Prostate gland (tissue), 2 donors: ENCODE results near the gene HYAL2. TPM values are rescaled to one million over a fixed set of nuclear protein-coding genes. Genes with fewer than 3 reads are reported as not detected.

ENCODE experiments used
- DNase-seq: peaks from one replicate; pipeline ENCODE4 v3.0.0-alpha.2; 2019; ENCODE audit warnings: low spot score
- H3K27ac ChIP-seq, 2 donors: fragments of 200-600 bp; sonication (generic); 2 replicates each; pipeline ENCODE4 v1.5.1; 2017 to 2019
- H3K27me3 ChIP-seq: fragments of 200-600 bp; sonication (generic); replicated peaks from 2 replicates; pipeline ENCODE4 v1.5.1; 2019; ENCODE audit not compliant: insufficient read depth
- H3K36me3 ChIP-seq, 2 donors: fragments of 200-600 bp; sonication (generic); 1 replicate in 1 of 2; 2 replicates in 1 of 2; pipeline versions ENCODE4 v1.5.1 to v1.8.1; 2017 to 2019
- H3K4me1 ChIP-seq: fragments of 200-600 bp; sonication (generic); replicated peaks from 2 replicates; pipeline ENCODE4 v1.5.1; 2019
- H3K4me3 ChIP-seq, 2 donors: fragments of 200-600 bp; sonication (generic); 2 replicates each; pipeline ENCODE4 v1.5.1; 2017 to 2019
- H3K9me3 ChIP-seq: fragments of 200-600 bp; sonication (generic); 2 replicates; pipeline ENCODE4 v1.5.1; 2017
- CTCF ChIP-seq, 4 experiments: fragments of 200-600 bp in 2 of 4; fragments of 450-650 bp in 2 of 4; sonication (generic) in 2 of 4; IDR thresholded peaks; 1 replicate in 3 of 4; 2 replicates in 1 of 4; pipeline ENCODE4 v1.5.1; 2016 to 2019; ENCODE audit warnings: antibody characterized with exemption in 4 of 4, mild to moderate bottlenecking in 2 of 4, moderate library complexity in 2 of 4
- POLR2A ChIP-seq: fragments of 450-650 bp; IDR thresholded peaks from one replicate; pipeline ENCODE4 v1.6.1; 2016; ENCODE audit warnings: antibody characterized with exemption, mild to moderate bottlenecking
- POLR2AphosphoS5 ChIP-seq: sonication (generic); formaldehyde crosslinking; IDR thresholded peaks from one replicate; pipeline ENCODE4 v1.6.1; 2017; ENCODE audit warnings: antibody characterized with exemption
- WGBS: methylation state at CpG from one replicate; pipeline ENCODE4 v1.1.5; 2018; 5-methylcytosine and 5-hydroxymethylcytosine counted together
- intact Hi-C: fragments of 100-400 bp; cut with DNase I; formaldehyde crosslinking; loops from one replicate; pipeline ENCODE4 v1.14.2; 2022
- total RNA-seq, 2 donors: library from RNA; depleted of rRNA; stranded (reverse); fragments of >200 nt; gene quantifications; one replicate each; pipeline ENCODE4 v1.1.0, GENCODE V29; 2016

The HYAL2 gene
- total RNA-seq, 2 donors from 2014 or later = 76.1 to 131 TPM

GRCh38 chr3:50278880-50279224, 43.7 kb downstream of the HYAL2 start, which contains the start of gene LSMEM2:
Gene LSMEM2, plus strand, starts transcription at chr3:50279087. Its CDS starts 27 bp downstream, at chr3:50279114.
- Histone ChIP-seq H3K4me1 (no peaks in the 10 kb centered on the region), H3K36me3 (no peaks in the 10 kb centered on the region), H3K4me3 (no peak within 1 kb of the TSS), H3K27me3 (no peaks in the 10 kb centered on the region), H3K27ac (no peak within 1 kb of the TSS), H3K9me3 (no peaks in the 10 kb centered on the region)
- 52% methylated on average over 2 of the region's 2 CpGs for WGBS
- TF ChIP-seq CTCF (IDR thresholded peaks at IDR 0.05) (no peak), POLR2AphosphoS5 (no peak), POLR2A (no peak)
- intact Hi-C loops = no loop called here
- no peak for DNase-seq

- Histone ChIP-seq H3K27me3 (no peaks in the 10 kb centered on the region), H3K27ac (no peak overlapping the region), H3K36me3 (no peaks in the 10 kb centered on the region), H3K9me3 (no peaks in the 10 kb centered on the region), H3K4me1 (no peaks in the 10 kb centered on the region), H3K4me3 (no peak overlapping the region)
- no peak for DNase-seq
- intact Hi-C loops = no loop called here
- no peak for TF ChIP-seq CTCF (IDR thresholded peaks at IDR 0.05)
- TF ChIP-seq POLR2AphosphoS5 = no peak
- TF ChIP-seq POLR2A = no peak
- 65% methylated on average over 4 of the region's 4 CpGs for WGBS
These were observed 44.2 kb downstream of the HYAL2 start for GRCh38 chr3:50278123-50278879.

GRCh38 chr3:50276762-50277101, 45.8 kb downstream of the HYAL2 start:
- Histone ChIP-seq H3K27ac (no peak overlapping the region), H3K9me3 (no peaks in the 10 kb centered on the region), H3K4me3 (no peak overlapping the region), H3K4me1 (no peaks in the 10 kb centered on the region), H3K36me3 (no peaks in the 10 kb centered on the region), H3K27me3 (no peaks in the 10 kb centered on the region)
- intact Hi-C loops = no loop called here
- WGBS = 85% methylated on average over 17 of the region's 17 CpGs
- DNase-seq = no peak
- TF ChIP-seq POLR2AphosphoS5 (no peak), POLR2A (no peak), CTCF (IDR thresholded peaks at IDR 0.05) (no peak)

GRCh38 chr3:50275996-50276761, 46.4 kb downstream of the HYAL2 start:
- no peak for DNase-seq
- Histone ChIP-seq H3K4me3 (no peak overlapping the region), H3K9me3 (no peaks in the 10 kb centered on the region), H3K27me3 (no peaks in the 10 kb centered on the region), H3K4me1 (no peaks in the 10 kb centered on the region), H3K36me3 (no peaks in the 10 kb centered on the region), H3K27ac (no peak overlapping the region)
- WGBS = 68% methylated on average over 73 of the region's 79 CpGs
- TF ChIP-seq CTCF (IDR thresholded peaks at IDR 0.05) = no peak
- no peak for TF ChIP-seq POLR2AphosphoS5
- no peak for TF ChIP-seq POLR2A
- intact Hi-C loops = no loop called here
